Measurements from ENCODE around the gene GCDH.

GCDH gene

DNA sequence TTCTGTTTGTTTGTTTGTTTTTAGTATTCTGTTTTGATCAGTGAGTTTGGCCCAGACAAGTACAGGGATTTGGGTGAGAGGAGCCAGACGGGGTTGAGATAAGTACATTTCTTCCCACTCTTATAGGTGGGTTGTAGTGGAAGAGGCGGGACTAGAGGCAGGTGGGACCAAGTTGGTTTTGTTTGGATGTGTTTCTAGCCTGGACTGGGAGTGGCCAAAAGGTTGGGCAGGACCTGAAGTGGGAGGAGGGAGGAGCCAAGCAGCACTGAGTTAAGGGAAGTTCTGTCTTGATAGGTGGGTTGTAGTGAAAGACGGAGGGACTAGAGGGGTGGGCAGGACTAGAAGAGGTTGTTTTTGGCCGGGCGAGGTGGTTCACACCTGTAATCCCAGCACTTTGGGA, 18.7 kb upstream of the GCDH start:
- H3K14ac ChIP-seq (ENCODE audit: low read length) = no peak overlapping the region

DNA sequence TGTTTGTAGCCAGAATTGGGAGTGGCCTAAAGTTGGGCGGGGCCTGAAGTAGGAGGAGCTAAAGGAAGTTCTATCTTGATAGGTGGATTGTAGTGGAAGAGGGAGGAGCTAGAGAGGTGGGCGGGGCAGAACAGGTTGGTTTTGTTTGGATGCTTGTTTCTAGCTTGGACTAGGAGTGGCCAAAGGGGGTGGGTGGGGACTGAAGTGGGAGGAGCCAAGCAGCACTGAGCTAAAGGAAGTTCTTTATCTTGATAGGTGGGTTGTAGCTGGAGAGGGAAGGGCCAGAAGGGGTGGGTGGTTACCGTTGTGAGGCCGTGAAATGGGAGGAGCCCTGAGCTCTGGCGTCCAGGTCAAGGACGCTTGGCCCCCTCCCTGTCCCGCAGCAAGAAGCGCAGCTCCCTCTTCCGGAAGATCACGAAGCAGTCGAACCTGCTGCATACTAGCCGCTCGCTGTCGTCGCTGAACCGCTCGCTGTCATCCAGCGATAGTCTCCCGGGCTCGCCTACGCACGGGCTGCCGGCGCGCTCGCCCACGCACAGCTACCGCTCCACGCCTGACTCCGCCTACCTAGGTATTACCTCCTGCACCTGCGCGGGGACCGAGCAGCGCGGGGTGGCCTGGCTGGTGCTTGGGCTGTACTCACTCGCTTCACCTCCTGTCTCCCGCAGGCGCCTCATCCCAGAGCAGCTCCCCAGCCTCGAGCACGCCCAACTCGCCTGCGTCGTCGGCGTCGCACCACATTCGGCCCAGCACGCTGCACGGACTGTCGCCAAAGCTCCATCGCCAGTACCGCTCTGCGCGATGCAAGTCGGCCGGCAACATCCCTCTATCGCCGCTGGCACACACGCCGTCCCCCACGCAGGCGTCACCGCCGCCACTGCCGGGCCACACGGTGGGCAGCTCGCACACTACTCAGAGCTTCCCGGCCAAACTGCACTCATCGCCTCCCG, 17.7 kb upstream of the GCDH start:
- Histone ChIP-seq H2BK5ac (ENCODE audit: low read depth, low read length, poor library complexity) (no peak overlapping the region), H4K8ac (ENCODE audit: low read depth, low read length) (no peak overlapping the region), H3K14ac (ENCODE audit: low read length) (no peak overlapping the region), H3K79me1 (ENCODE audit: low read length) (no peaks in the 10 kb centered on the region), H2AK5ac (ENCODE audit: low read length) (no peak overlapping the region), H3K79me2 (ENCODE audit: control insufficient read depth, insufficient read depth, low read length, poor library complexity) (no peaks in the 10 kb centered on the region), H3K9me3 (ENCODE audit: insufficient read depth, low read depth, low read length) (peaks cover 15% of the 10 kb centered on the region), H3K4me2 (ENCODE audit: low read length) (no peak overlapping the region), H3K27ac (ENCODE audit: low read depth, low read length) (no peak overlapping the region), H4K91ac (ENCODE audit: low read depth, low read length) (no peak overlapping the region), H3K23ac (ENCODE audit: low read length) (no peak overlapping the region), H3K4ac (ENCODE audit: low read depth, low read length) (no peak overlapping the region), H2BK12ac (ENCODE audit: low read length) (no peak overlapping the region), H2AFZ (ENCODE audit: insufficient read depth, low read length, poor library complexity) (no peak overlapping the region), H4K12ac (ENCODE audit: low read depth, low read length) (no peak overlapping the region), H3K4me1 (ENCODE audit: control insufficient read depth in 1 of 2, insufficient read depth in 2 of 2, low read length in 2 of 2) (no peaks in the 10 kb centered on the region), H3K27me3 (ENCODE audit: insufficient read depth, low read length) (no peaks in the 10 kb centered on the region), H3K9ac (ENCODE audit: low read length) (no peak overlapping the region), H2BK120ac (ENCODE audit: insufficient read depth, low read length, poor library complexity) (no peak overlapping the region), H3K36me3 (ENCODE audit: control insufficient read depth in 1 of 2, insufficient read depth in 2 of 2, low read length in 2 of 2) (peaks cover 7 to 11% of the 10 kb centered on the region in 2 experiments), H3K4me3 (ENCODE audit: low read depth, low read length) (peak overlapping the region; percentile 1), H3K18ac (ENCODE audit: low read length) (no peak overlapping the region)
- no CpG with 5 or more reads among the region's 70 CpGs for WGBS (ENCODE audit: extremely low coverage, insufficient coverage, insufficient read length)
- DNase-seq = peak; percentile 97

More for the DNA sequence above, 18.7 kb upstream of the GCDH start:
- H3K36me3 ChIP-seq (ENCODE audit: control insufficient read depth in 1 of 2, insufficient read depth in 2 of 2, low read length in 2 of 2) = peaks cover 5 to 10% of the 10 kb centered on the region in 2 experiments
- no peak overlapping the region for H2BK5ac ChIP-seq (ENCODE audit: low read depth, low read length, poor library complexity)
- H3K4me1 ChIP-seq (ENCODE audit: control insufficient read depth in 1 of 2, insufficient read depth in 2 of 2, low read length in 2 of 2) = peaks cover 0 to 2% of the 10 kb centered on the region in 2 experiments
- no peak overlapping the region for H4K12ac ChIP-seq (ENCODE audit: low read depth, low read length)
- no peak overlapping the region for H2AFZ ChIP-seq (ENCODE audit: insufficient read depth, low read length, poor library complexity)
- H3K27ac ChIP-seq (ENCODE audit: low read depth, low read length) = no peak overlapping the region
- no CpG with 5 or more reads among the region's 5 CpGs for WGBS (ENCODE audit: extremely low coverage, insufficient coverage, insufficient read length)
- no peaks in the 10 kb centered on the region for H3K79me2 ChIP-seq (ENCODE audit: control insufficient read depth, insufficient read depth, low read length, poor library complexity)
- H3K27me3 ChIP-seq (ENCODE audit: insufficient read depth, low read length) = no peaks in the 10 kb centered on the region
- peaks cover 15% of the 10 kb centered on the region for H3K9me3 ChIP-seq (ENCODE audit: insufficient read depth, low read depth, low read length)
- no peak overlapping the region for H2BK12ac ChIP-seq (ENCODE audit: low read length)
- H3K23ac ChIP-seq (ENCODE audit: low read length) = no peak overlapping the region
- H4K91ac ChIP-seq (ENCODE audit: low read depth, low read length) = no peak overlapping the region
- peak in 1 of 2 donors; percentile 30 for DNase-seq
- H2AK5ac ChIP-seq (ENCODE audit: low read length) = no peak overlapping the region
- no peak overlapping the region for H3K4me2 ChIP-seq (ENCODE audit: low read length)
- no peak overlapping the region for H3K18ac ChIP-seq (ENCODE audit: low read length)
- H2BK120ac ChIP-seq (ENCODE audit: insufficient read depth, low read length, poor library complexity) = no peak overlapping the region
- no peak overlapping the region for H3K9ac ChIP-seq (ENCODE audit: low read length)
- peak overlapping the region; percentile 10 for H3K4me3 ChIP-seq (ENCODE audit: low read depth, low read length)
- no peaks in the 10 kb centered on the region for H3K79me1 ChIP-seq (ENCODE audit: low read length)
- no peak overlapping the region for H3K4ac ChIP-seq (ENCODE audit: low read depth, low read length)
- H4K8ac ChIP-seq (ENCODE audit: low read depth, low read length) = no peak overlapping the region

DNA sequence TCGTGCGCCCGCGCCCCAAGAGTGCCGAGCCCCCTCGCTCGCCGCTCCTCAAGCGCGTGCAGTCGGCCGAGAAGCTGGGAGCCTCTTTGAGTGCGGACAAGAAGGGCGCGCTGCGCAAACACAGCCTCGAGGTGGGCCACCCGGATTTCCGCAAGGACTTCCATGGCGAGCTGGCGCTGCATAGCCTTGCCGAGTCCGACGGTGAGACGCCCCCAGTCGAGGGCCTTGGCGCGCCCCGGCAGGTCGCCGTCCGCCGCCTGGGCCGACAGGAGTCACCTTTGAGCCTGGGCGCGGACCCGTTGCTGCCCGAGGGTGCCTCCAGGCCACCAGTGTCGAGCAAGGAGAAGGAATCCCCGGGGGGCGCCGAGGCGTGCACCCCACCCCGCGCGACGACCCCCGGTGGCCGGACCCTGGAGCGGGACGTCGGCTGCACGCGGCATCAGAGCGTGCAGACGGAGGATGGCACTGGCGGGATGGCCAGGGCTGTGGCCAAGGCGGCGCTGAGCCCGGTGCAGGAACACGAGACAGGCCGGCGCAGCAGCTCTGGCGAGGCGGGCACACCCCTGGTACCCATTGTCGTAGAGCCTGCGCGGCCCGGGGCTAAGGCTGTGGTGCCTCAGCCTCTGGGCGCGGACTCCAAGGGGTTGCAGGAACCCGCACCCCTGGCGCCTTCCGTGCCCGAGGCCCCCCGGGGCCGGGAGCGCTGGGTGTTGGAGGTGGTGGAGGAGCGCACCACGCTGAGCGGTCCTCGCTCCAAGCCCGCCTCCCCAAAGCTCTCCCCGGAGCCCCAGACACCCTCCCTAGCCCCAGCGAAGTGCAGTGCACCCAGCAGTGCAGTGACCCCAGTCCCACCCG, 16.8 kb upstream of the GCDH start:
- H4K91ac ChIP-seq (ENCODE audit: low read depth, low read length) = no peak overlapping the region
- H3K4me2 ChIP-seq (ENCODE audit: low read length) = no peak overlapping the region
- peak overlapping the region; percentile 1 for H3K4me3 ChIP-seq (ENCODE audit: low read depth, low read length)
- H2AFZ ChIP-seq (ENCODE audit: insufficient read depth, low read length, poor library complexity) = no peak overlapping the region
- H3K23ac ChIP-seq (ENCODE audit: low read length) = no peak overlapping the region
- H3K4ac ChIP-seq (ENCODE audit: low read depth, low read length) = no peak overlapping the region
- H3K27me3 ChIP-seq (ENCODE audit: insufficient read depth, low read length) = no peaks in the 10 kb centered on the region
- peaks cover 13% of the 10 kb centered on the region for H3K9me3 ChIP-seq (ENCODE audit: insufficient read depth, low read depth, low read length)
- H3K27ac ChIP-seq (ENCODE audit: low read depth, low read length) = no peak overlapping the region
- no peak overlapping the region for H3K18ac ChIP-seq (ENCODE audit: low read length)
- H3K14ac ChIP-seq (ENCODE audit: low read length) = no peak overlapping the region
- no peak overlapping the region for H2AK5ac ChIP-seq (ENCODE audit: low read length)
- H4K8ac ChIP-seq (ENCODE audit: low read depth, low read length) = no peak overlapping the region
- H3K4me1 ChIP-seq (ENCODE audit: control insufficient read depth in 1 of 2, insufficient read depth in 2 of 2, low read length in 2 of 2) = no peaks in the 10 kb centered on the region
- H3K36me3 ChIP-seq (ENCODE audit: control insufficient read depth in 1 of 2, insufficient read depth in 2 of 2, low read length in 2 of 2) = peaks cover 10 to 14% of the 10 kb centered on the region in 2 experiments
- no peaks in the 10 kb centered on the region for H3K79me1 ChIP-seq (ENCODE audit: low read length)
- no CpG with 5 or more reads among the region's 86 CpGs for WGBS (ENCODE audit: extremely low coverage, insufficient coverage, insufficient read length)
- no peak overlapping the region for H2BK120ac ChIP-seq (ENCODE audit: insufficient read depth, low read length, poor library complexity)
- no peak for DNase-seq
- no peak overlapping the region for H3K9ac ChIP-seq (ENCODE audit: low read length)
- H4K12ac ChIP-seq (ENCODE audit: low read depth, low read length) = no peak overlapping the region
- no peaks in the 10 kb centered on the region for H3K79me2 ChIP-seq (ENCODE audit: control insufficient read depth, insufficient read depth, low read length, poor library complexity)
- no peak overlapping the region for H2BK5ac ChIP-seq (ENCODE audit: low read depth, low read length, poor library complexity)
- H2BK12ac ChIP-seq (ENCODE audit: low read length) = no peak overlapping the region

DNA sequence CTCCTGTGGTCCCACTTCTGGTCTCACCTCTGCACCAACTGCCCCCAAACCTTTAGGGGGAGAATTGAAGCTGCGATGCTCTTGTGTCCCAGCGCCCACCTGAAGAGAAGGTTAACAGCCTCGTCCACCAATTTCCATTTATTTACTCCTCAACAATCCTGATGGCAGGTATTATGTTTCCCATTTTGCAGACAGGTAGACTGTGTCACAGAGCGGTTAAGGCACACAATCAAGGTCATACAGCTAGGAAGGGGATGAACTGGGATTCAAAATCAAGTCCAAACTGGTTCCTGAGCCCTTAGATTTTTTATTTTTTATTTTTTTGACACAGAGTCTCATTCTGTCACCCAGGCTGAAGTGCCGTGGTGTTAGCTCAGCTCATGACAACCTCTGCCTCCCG, 15.9 kb upstream of the GCDH start:
- H3K9me3 ChIP-seq (ENCODE audit: insufficient read depth, low read depth, low read length) = peaks cover 13% of the 10 kb centered on the region
- WGBS (ENCODE audit: extremely low coverage, insufficient coverage, insufficient read length) = no CpG with 5 or more reads among the region's 6 CpGs

More for the DNA sequence above, 15.9 kb upstream of the GCDH start:
- H2BK5ac ChIP-seq (ENCODE audit: low read depth, low read length, poor library complexity) = no peak overlapping the region
- H3K14ac ChIP-seq (ENCODE audit: low read length) = no peak overlapping the region
- H3K18ac ChIP-seq (ENCODE audit: low read length) = no peak overlapping the region
- H3K79me1 ChIP-seq (ENCODE audit: low read length) = no peaks in the 10 kb centered on the region
- H3K23ac ChIP-seq (ENCODE audit: low read length) = no peak overlapping the region
- H4K91ac ChIP-seq (ENCODE audit: low read depth, low read length) = no peak overlapping the region
- no peak overlapping the region for H3K4me2 ChIP-seq (ENCODE audit: low read length)
- H3K27me3 ChIP-seq (ENCODE audit: insufficient read depth, low read length) = no peaks in the 10 kb centered on the region
- no peak overlapping the region for H2BK12ac ChIP-seq (ENCODE audit: low read length)
- no peak overlapping the region for H4K8ac ChIP-seq (ENCODE audit: low read depth, low read length)
- no peak for DNase-seq
- H3K4ac ChIP-seq (ENCODE audit: low read depth, low read length) = no peak overlapping the region
- H3K4me1 ChIP-seq (ENCODE audit: control insufficient read depth in 1 of 2, insufficient read depth in 2 of 2, low read length in 2 of 2) = no peaks in the 10 kb centered on the region
- H4K12ac ChIP-seq (ENCODE audit: low read depth, low read length) = no peak overlapping the region
- H3K36me3 ChIP-seq (ENCODE audit: control insufficient read depth in 1 of 2, insufficient read depth in 2 of 2, low read length in 2 of 2) = peaks cover 10 to 14% of the 10 kb centered on the region in 2 experiments
- no peaks in the 10 kb centered on the region for H3K79me2 ChIP-seq (ENCODE audit: control insufficient read depth, insufficient read depth, low read length, poor library complexity)
- H2AFZ ChIP-seq (ENCODE audit: insufficient read depth, low read length, poor library complexity) = no peak overlapping the region
- no peak overlapping the region for H3K4me3 ChIP-seq (ENCODE audit: low read depth, low read length)
- no peak overlapping the region for H2BK120ac ChIP-seq (ENCODE audit: insufficient read depth, low read length, poor library complexity)
- no peak overlapping the region for H3K27ac ChIP-seq (ENCODE audit: low read depth, low read length)
- no peak overlapping the region for H2AK5ac ChIP-seq (ENCODE audit: low read length)
- H3K9ac ChIP-seq (ENCODE audit: low read length) = no peak overlapping the region
